GM12891 (cell line): ENCODE data around the gene DCAF4.

ENCODE experiments used
- DNase-seq: peaks from one replicate; pipeline ENCODE4 v3.0.0; 2011; ENCODE audit warnings: low spot score; ENCODE audit not compliant: insufficient read length
- FAIRE-seq: peaks from 2 replicates; lab custom pipeline; 2011; peaks lifted over from hg19 to GRCh38; lab: Jason Lieb, UNC
- PAX5 ChIP-seq: IDR thresholded peaks from 2 replicates; pipeline ENCODE4 v1.6.1; 2011; ENCODE audit warnings: low read length, moderate library complexity, mild to moderate bottlenecking; ENCODE audit not compliant: insufficient read depth, severe bottlenecking
- POLR2A ChIP-seq: IDR thresholded peaks from 2 replicates; pipeline ENCODE4 v1.6.1; 2011; ENCODE audit warnings: low read depth, low read length, control low read depth
- POLR2AphosphoS5 ChIP-seq: IDR thresholded peaks from 2 replicates; pipeline ENCODE4 v1.6.1; 2011; ENCODE audit warnings: low read depth, low read length, control low read depth
- POU2F2 ChIP-seq: IDR thresholded peaks from 2 replicates; pipeline ENCODE4 v1.6.1; 2011; ENCODE audit warnings: low read depth, mild to moderate bottlenecking, control low read depth, low read length, moderate library complexity
- SPI1 ChIP-seq: IDR thresholded peaks from 2 replicates; pipeline ENCODE4 v1.6.1; 2011; ENCODE audit warnings: low read depth, low read length, control low read depth
- TAF1 ChIP-seq: IDR thresholded peaks from 2 replicates; pipeline ENCODE4 v1.6.1; 2011; ENCODE audit warnings: low read depth, low read length, control low read depth

The DCAF4 gene

DNA sequence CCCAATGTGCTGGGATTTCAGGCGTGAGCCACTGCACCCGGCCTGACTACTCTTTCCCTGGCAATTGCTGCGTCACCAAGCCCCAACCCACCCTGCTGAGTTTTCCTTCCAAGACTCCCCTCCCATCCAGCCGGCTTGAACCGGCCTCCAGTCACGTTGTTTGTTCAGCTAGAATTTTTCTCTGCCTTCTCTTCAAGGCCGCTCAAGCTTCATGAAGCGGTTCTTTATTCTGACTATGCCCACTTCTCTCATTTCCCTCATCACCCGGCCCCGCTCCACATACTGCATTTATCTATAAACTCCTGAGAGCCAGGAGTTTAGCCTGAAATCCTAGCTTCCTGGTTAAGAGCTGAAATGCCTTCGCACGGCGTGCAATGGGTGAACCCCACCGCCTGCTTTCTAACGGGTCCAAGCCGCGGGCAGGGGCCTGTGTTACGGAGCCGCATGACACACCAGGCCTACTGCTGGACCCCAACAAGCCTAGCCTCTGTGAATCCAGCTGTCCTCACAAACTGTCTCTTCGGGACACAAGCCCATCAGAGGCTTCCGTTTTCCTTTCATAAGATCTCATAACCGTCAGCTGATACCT lies 999 bp upstream of the DCAF4 start:
- FAIRE-seq (no peak), DNase-seq (no peak)
- TF ChIP-seq POU2F2: no peak
- no peak for TF ChIP-seq TAF1
- no peak for TF ChIP-seq PAX5
- no peak for TF ChIP-seq SPI1
- TF ChIP-seq POLR2AphosphoS5: no peak
- TF ChIP-seq POLR2A: no peak

DNA sequence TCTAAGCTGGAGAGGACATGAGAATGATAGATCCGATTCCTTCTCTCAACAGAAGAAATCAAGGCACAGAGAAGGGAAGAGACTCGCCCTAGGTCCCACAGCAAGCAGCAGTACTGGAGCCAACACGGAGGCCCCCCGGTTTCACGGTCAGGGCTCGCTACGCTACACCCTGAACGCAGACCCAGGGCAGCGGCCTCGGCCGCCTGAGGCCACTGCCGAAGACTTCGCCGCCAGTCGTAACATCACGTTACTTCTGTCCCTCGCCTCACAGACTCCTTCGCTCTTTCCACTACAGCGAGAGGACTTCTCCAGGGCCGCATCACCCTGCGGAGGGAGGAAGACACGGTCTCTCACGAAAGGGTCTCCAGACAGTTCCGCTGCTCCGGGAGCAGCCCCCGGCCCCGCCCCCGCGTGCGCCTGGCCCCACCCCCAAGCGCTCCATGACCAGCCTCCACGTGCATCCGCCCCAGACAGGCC lies 411 bp upstream of the DCAF4 start:
- TF ChIP-seq POLR2A: no peak
- no peak for TF ChIP-seq PAX5
- no peak for TF ChIP-seq SPI1
- no peak for TF ChIP-seq POU2F2
- TF ChIP-seq TAF1: no peak
- no peak for TF ChIP-seq POLR2AphosphoS5
- FAIRE-seq (no peak), DNase-seq (no peak)

DNA sequence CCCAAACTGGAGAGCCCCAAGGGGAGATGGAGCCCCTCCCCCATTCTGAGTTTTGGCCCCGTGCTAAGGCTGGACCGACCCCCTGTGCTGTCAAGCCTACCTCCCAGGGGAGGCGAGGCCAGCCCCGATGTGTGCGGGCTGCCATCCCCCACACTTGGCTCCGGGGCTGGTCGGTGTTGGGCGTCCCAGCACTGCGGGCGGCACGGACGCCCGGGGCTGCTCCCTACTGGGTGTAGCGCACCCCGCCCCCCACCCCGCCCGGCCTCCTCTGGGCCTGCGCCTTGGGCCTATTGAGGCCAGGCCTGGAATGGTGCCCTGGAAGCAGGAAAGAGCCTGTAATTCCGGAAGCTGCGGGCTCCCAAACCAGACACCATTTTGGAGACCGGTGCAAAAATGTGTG lies 2.6 kb downstream of the DCAF4 start:
- DNase-seq (no peak), FAIRE-seq (no peak)
- TF ChIP-seq PAX5 (no peak), POLR2AphosphoS5 (no peak), POU2F2 (no peak), POLR2A (no peak), SPI1 (no peak), TAF1 (no peak)

DNA sequence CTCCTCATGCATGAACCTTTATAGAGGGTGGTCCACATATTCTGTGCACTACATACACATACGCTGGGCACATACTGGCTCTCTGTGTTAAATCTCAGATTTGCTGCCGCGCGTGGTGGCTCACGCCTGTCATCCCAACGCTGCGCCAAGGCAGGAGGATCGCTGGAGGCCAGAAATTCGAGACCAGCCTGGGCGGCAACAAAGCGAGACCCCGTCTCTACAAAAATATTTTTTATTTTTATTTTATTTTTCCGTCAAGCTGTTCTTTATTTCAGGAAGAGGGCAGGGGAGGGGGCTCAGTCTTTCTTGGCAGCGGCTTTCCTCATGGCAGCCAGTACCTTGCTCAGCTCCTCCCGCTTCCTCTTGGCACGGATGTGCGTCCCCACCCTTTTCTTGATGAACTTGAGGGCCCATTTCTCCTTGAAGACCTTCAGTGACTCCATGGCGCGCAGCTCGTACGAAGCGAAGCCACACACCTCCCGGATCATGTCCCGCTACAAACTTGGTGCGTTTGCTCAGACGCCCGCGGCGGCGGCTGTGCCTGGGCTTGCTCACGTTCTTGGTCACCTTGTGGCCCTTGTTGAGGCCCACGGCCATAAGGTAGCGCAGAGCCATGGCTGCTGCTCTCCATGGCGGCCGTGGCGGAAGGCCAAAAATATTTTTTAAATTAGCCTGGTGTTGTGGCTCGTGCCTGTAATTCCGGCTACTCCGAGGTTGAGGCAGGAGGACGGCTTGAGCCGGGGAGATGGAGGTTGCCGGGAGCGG lies 3.2 kb downstream of the DCAF4 start:
- TF ChIP-seq PAX5 (no peak), POLR2A (no peak), POU2F2 (no peak), POLR2AphosphoS5 (no peak), SPI1 (no peak), TAF1 (no peak)
- no peak for DNase-seq
- FAIRE-seq: no peak

DNA sequence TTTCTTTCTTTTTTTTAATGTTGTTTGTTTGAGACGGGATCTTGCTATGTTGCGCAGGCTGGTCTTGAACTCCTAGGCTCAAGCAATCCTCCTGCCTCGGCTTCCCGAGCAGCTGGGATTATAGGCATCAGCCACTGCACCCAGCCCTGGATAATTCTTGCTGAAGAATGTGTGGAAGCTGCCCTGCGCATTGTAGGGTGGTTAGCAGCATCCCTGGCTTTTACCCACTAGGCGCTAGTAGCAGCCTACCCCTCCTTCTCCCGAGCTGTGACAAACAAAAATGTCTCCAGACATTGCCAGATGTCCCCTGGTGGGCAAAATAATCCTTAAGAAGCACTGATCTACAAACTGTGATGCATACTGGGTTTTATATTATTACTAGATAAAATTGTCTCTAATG lies 6.6 kb downstream of the DCAF4 start:
- FAIRE-seq (peak; percentile 13), DNase-seq (no peak)
- no peak for TF ChIP-seq POU2F2
- no peak for TF ChIP-seq POLR2A
- TF ChIP-seq TAF1: no peak
- TF ChIP-seq SPI1: no peak
- no peak for TF ChIP-seq POLR2AphosphoS5

DNA sequence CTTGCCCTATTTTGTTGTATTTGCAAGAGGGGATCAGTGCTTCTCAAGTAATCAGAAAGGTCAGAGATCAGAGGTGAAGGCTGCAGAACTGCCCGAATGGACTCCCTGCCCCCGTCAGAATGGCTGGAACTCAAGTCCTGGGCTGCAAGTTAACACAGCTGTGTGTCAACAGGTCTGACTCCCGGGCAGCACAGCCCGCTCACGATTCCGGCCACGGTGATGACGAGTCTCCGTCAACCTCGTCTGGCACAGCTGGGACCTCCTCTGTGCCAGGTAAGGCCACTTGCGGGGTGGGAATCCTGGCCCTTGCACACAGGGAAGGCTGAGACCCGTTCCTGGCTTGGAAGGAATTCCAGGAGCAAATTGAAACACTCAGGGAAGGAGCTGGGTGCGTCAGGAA lies 13.4 kb downstream of the DCAF4 start:
- DNase-seq: no peak

DNA sequence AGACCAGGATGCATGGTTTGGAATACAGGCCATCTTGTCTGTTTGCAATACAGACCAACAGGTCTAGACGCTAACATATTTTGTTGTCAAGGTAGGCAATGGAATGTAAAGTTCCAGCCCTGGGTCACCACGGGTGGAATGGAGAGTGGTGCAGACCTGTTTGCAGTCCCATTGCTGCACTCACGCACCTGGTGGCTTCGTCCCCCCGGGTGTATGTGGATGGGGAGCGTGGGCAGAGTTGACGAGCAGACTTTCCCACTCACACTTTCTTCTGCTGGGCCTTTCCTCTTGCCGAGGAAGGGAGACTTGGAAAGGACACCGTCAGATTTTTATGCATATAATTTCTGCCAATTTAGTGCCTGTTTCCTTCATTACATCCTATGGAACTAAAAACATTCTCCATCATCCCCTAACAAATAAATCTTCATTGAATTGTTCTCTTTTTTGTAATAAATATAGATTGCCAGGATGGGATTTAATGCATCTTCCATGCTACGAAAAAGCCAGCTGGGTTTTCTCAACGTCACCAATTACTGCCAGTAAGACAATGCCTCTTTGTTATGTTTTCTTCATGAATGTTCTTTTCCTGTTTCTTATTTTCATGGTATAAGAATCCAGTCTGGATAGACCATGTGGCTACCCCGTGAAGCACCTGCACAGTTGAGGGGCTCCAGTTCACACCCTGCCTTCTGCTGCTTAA lies 15.2 kb downstream of the DCAF4 start:
- no peak for TF ChIP-seq POLR2AphosphoS5
- no peak for TF ChIP-seq TAF1
- TF ChIP-seq POLR2A: no peak
- no peak for TF ChIP-seq PAX5
- TF ChIP-seq SPI1: no peak
- no peak for TF ChIP-seq POU2F2
- DNase-seq: no peak
- no peak for FAIRE-seq

More for the DNA sequence above, 13.4 kb downstream of the DCAF4 start:
- TF ChIP-seq POLR2A (no peak), PAX5 (no peak), SPI1 (no peak), POLR2AphosphoS5 (no peak), POU2F2 (no peak), TAF1 (no peak)
- FAIRE-seq: no peak

DNA sequence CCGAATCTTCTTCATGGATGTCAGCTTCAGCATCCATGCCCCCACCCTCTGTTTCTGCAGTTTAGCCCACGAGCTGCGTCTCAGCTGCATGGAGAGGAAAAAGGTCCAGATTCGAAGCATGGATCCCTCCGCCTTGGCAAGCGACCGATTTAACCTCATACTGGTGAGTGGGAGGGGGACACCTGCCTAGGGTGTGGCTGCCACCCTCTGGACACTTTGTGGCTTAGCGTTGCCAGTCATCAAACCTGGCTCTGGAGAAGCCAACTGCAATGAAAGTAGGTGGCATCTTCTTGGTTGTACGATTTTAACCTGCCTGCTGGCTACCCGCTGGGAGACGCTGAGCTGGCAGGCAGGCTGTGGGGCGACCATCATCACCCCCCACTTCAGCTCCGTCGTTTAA lies 16.7 kb downstream of the DCAF4 start:
- FAIRE-seq (no peak), DNase-seq (no peak)
- no peak for TF ChIP-seq POU2F2
- no peak for TF ChIP-seq POLR2AphosphoS5
- TF ChIP-seq POLR2A: no peak
- TF ChIP-seq TAF1: no peak
- TF ChIP-seq SPI1: no peak
- no peak for TF ChIP-seq PAX5

DNA sequence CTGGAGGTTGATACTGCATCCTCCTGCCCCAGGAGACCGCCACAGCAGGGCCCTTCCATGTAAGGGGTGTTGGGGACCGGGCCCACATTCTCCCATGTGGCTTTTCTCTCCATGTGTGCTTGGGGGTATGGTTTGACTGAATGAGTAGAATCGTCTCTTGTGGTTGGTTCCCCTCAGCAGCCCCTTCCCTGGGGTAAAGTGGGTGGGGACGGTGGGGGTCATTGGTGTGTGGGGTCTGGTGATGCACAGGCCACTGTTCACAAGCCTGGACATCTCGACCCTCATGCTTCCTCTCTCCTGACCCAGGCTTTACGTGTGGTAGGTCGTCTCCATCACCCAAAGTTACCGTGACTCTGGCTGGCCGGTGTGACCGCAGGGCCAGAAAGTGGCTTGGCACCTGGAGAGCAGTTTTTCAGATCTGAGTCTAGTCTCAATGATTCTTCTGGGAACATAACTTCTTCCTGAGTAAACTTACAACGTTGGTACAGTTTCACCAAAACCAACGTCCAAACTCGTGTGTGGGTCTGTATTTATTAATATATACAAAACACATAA lies 17.7 kb downstream of the DCAF4 start:
- FAIRE-seq: no peak

DNA sequence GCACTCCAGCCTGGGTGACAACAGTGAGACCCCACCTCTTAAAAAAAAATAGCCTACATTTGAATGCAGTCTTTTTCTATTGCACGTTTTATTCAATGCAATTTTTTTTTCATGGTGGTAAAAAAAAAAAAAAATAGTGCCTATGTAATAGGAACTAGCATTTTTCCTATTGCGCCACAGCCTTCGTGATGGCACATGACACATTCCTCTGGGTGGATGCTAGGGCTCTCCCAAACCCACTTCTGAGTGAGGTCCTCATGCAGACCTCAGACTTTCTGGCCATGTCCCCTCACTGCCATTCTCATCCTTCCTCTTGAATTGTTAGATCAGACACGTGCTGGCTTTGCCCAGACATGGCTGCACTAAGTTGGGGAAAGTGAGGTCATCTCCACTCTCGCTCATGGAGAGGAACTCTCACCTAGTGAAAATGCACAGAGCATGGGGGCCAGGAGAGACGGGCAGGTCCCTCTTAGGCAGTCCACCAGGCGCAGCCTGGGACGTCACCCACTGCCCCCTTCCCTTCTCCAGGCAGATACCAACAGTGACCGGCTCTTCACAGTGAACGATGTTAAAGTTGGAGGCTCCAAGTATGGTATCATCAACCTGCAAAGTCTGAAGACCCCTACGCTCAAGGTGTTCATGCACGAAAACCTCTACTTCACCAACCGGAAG lies 19.2 kb downstream of the DCAF4 start:
- FAIRE-seq (no peak), DNase-seq (no peak)
- TF ChIP-seq PAX5 (no peak), POLR2AphosphoS5 (no peak), SPI1 (no peak), POLR2A (no peak), TAF1 (no peak), POU2F2 (no peak)

More for the DNA sequence above, 17.7 kb downstream of the DCAF4 start:
- TF ChIP-seq POLR2A: no peak
- no peak for TF ChIP-seq SPI1
- no peak for TF ChIP-seq TAF1
- no peak for TF ChIP-seq PAX5
- TF ChIP-seq POLR2AphosphoS5: no peak
- no peak for TF ChIP-seq POU2F2
- no peak for DNase-seq
